ENCODE data around the gene LGR4.
"Not testable (repeated sequence)": the region's sequence is repeated elsewhere in the genome, so short reads cannot be mapped to it uniquely, and the experiment has no call there.

LGR4 gene

DNA sequence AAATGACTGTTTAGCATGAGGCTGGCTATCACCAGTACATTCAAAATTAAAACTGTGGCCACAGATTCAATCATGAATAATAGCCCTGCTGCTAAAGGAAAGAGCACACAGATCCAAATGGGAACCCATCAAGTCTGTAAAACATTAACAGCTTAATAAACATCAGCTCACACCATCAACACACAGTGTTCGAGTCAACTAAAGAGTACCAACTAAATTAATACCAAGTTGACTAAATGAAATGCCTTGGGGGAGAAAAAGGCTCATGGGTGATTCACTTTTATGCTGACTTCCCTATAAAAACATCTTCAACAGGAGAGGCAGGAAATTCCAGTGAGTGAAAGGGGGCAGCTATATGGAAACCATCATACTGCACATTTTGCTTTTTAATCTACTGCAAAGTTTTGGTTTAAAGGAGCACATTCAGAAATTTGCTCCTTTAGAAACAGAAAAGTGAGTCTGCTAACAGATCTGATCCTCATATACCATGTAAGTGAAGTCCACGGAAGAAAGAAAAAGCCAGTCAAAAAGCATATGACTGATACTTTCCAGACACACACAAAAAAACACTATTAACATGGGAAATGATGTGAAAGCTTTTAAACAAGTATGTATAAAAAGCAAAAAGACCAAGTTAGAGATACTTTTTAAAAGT, 16.3 kb downstream of the LGR4 start:
- FAIRE-seq = no peak

DNA sequence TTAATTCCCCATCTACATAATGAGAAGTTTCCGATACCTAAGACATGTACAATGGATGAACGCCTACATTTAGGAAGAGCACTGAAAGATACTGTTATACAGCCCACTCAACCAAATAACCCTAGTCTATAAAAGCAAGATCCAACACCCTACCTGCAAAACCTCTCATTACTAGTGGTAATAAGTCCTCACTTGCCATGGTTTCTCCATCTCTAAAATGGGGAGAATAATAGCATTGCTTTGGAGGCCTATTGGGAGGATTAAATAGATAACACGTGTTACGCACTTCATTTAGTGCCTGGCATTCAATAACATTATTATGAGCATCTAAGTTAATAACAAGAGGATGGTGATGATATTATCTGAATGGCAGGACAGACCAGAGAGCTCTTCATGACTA, 16.9 kb downstream of the LGR4 start:
- no peak for FAIRE-seq

DNA sequence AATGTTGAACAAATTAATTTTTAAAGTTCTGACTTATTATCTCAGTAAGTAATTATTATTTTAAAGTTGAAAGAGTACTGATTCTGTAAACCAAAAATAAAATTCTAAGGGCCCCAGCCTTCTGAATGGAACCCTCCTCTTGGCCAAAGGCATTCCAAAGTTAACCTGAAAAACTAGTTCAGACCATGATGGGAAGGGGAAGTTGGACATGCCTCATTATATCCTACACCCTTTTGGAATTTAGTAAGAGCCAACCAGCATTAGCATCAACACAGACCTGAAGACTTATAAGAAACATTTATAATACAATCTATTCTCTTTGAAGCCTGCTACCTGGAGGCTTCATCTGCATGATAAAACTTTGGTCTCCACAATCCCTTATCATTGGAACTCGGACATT, 18.9 kb downstream of the LGR4 start:
- no peak for FAIRE-seq

DNA sequence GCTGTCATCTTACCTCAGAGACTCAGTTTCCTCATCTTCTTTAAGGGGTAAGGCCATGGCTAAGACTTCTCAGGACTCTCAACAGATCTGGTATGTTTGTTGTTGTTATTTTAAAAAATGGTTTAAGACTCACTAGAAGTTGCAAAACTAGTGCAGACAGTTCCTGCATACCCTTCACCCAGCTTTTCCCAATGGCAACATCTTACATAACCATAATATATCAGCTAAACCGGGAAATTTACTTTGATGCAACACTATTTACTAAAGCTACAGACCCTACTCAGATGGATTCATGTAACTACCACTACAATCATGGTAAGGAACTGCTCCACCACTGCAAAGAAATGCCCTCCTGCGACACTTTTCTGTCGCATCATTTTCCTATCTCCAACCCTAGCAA, 20.4 kb downstream of the LGR4 start:
- FAIRE-seq = no peak

DNA sequence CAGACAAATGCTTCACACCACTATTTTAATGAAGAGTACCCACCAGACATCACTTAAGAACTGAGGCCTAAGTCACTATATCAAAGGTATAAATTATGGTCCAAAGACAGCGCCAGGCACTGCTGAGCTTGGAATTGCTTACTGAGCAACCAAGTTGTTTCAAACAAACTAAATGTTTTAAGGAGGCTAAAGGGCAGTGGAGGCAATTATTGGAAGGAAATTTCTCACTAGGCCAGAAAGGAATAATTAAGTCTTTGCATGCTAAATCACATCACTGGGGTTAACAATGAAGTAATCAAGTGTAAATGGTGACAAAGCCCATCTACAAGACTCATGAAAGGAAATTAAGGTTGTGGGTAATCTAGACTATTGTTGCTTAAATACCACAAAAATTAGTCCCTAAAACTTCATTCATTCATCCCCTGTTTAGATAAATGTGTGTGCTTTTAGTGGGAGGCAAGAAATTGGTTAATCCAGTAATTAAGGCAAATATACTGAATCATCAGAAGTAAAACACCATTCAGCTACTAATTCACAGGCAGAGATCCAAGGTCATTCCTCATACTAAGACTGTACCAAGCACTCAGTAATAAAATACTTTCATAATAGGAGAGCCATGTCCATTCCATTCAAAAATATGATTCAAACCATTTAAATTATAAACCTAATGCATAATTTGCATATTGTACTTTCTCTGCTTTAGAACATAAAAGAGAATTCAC, 21.2 kb downstream of the LGR4 start:
- no peak for FAIRE-seq

DNA sequence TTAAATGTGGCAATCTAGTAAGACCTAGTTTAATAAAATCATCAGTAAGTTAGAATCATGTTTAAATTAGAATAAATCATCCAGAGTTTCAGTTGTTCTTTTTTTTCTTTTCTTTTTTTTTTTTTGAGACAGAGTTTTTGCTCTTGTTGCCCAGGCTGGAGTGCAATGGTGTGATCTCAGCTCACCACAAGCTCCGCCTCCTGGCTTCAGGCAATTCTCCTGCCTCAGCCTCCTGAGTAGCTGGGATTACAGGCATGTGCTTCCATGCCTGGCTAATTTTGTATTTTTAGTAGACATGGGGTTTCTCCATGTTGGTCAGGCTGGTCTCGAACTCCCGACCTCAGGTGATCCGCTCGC, 24.4 kb downstream of the LGR4 start:
- FAIRE-seq = not testable (repeated sequence)

DNA sequence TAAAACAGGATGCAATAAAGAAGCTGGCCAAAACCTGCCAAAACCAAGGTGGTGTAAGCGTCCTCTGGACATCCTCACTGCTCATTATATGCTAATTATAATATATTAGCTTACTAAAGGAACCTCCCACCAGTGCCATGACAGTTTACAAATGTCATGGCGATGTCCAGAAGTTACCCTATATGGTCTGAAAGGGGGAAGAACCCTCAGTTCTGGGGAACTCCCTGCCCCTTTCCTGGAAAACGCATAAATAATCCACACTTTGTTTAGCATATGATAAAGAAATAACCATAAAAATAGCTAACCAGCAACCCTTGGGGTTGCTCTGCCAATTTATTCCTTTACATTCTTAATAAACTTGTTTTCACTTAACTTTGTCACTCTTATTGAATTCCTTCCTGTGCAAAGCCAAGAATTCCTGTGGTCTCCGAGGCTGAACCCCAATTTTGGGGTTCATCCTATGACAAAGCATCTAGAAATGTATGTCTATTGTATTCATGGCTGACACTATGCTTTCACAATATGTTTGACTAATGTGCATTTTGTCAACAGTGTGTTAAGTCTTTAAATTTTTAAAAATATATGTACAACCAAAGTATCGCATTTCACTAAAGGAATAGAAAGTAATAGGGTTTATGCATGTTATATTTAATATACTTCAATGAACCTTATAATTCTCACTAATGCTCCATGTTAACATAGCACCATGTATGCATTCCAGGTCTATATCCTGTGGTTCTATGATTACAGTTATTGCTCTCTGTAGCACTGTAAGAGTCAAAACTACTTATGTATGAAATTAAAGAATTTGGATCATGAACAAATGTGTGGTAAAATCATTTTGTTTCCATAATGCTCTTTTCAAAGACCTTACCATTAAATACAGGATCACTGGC, 25.1 kb downstream of the LGR4 start:
- FAIRE-seq = no peak

DNA sequence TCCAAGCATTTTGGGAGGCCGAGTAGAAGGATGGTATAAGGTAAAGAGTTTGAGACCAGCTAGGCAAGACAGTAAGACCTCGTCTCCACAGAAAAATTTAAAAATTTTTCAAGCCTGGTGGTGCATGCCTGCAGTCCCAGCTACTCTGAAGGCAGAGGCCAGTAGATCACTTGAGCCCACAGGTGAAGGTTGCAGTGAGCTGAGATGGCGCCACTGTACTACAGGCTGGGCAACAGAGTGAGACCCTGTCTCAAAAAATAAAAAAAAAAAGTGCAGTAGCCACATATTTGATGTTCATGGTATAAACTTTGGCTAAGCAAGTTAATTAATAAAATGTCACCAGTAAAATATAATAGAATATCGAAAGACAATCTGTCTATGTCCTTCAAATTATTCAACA, 27.0 kb downstream of the LGR4 start:
- FAIRE-seq = no peak

DNA sequence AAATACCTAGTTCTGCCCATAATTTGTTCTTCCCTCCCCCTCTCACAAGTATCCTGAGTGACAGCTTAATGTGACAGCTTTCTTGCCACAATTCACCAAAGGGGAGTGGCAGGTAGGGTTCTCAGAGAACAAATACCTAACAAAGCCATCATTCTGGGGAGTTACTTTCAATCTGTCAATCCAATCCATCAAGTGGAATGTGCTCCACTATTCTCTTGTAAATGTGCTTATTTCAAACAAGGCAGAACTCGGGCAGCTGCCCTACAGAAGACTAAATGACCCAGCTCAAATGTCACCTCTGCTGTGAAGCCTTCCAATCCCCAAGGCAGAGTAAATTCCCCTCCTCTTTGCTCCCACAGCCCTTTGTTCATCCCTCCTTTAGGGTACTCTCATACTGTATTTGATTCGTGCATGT, 27.8 kb downstream of the LGR4 start:
- FAIRE-seq = no peak

DNA sequence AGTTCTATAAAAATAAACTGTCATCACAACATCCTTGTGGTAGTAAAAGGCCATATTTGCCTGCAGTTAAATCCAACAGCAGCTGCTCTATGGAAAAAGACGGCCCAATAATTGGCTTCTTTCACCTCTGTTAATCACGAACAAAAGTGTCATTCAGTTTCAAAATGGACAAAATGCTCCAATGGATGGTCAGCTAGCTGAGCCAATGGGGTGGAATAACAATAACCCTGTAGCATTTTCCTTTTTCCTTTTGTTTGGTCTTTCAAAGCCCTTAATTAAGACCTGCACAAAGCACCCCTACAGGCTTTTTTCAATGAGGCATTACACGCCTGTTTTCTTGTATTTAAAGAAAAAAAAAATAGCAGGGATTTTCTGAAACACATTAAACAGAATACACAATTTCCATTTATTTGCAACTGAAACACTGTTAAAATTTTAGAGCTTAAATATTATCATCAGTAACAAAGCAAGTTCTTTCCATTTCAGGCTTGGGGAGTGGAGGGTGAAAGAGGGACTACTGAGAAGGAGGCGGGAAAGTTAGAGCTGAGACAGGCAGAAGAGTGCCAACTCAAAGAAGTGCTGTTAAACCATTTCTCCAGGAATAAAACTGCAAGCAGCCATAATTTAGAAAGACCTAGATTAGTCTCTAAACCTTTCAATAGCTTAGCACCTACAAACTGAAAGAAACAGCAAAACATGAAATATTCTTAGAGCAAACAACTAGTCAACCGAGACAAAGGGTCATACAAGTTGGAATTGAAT, 28.7 kb downstream of the LGR4 start:
- FAIRE-seq = no peak

DNA sequence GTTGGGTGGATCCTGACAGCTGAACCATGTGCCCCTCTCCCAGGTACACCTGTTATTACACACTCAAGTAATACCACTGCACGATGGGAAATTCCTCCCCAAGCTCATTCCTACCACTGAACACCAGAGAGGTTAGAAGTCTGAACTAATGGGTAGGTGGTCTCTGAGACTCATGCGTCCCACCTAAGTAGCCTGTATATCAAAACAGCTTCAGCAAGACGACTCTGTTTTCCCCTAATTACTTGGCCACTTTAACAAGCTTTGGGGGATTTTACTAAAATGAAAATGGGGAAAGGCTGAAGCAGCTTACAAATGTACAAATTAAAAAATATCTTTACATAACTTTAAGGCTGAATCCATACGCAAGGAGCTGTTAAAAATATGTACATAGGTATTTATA, 29.4 kb downstream of the LGR4 start:
- no peak for FAIRE-seq

DNA sequence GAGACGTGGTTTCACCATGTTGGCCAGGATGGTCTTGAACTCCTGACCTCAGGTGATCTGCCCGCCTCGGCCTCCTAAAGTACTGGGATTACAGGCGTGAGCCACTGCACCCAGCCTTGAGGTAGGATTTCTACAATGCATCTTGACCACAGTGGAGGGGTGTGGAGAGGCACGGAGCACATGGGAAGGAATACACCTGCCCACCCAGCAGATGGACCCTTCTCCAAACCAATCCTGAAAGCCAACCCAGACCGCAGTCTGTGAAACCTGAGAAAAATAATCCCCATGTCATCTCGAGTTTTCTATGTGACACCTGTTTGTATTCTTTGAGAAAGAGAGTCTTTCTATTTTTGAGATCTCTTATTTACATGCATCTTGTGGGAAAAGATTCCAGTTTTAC, 32.5 kb downstream of the LGR4 start:
- FAIRE-seq = no peak

DNA sequence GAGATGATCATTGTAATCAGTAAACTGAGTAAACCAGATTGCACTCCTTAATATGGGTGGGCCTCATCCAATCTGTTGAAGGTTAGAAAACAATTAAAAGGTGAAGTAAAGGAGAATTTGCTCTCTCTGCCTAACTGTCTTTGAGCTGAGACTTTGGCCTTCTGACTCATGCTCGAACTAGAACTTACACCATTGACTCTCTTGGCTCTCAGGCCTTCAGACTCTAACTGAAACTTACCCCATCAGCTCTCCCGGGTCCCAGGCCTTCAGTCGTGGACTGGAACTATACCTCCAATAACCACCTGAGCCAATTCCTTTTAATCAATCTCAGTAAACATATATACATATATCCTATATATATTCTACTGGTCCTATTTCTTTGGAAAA, 34.0 kb downstream of the LGR4 start:
- FAIRE-seq = no peak

DNA sequence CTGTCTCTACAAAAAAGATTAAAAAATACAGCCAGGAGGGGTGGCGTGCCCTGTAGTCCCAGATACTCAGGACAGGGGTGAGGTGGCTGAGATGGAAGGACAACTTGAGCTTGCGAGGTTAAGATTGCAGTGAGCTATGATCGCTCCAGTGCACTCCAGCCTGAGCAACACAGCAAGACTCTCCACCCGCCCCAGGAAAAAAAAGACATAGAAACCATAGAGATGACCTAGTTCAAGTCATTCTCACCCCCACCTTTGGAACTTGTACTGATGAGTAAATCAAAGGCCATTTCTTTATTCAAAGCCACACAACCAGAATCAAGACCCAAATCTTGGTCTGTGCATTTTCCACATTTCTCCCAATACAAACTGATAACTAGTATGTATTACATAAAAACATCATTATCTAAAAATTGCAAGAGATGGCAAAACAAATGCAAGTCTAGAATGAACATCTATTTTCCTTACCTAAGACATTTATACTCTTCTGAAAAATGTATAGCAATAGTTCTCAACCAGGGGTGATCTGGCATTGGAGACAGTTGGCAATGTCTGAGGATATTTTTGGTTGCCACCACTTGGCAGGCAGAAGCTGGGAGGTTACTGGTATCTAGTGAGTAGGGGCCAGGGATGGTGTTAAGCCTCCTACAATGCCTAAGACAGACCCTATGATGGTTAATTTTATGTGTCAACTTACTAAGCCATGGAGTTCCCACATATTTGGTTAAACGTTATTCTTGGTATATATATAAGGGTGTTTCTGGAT, 34.6 kb downstream of the LGR4 start:
- FAIRE-seq = no peak

DNA sequence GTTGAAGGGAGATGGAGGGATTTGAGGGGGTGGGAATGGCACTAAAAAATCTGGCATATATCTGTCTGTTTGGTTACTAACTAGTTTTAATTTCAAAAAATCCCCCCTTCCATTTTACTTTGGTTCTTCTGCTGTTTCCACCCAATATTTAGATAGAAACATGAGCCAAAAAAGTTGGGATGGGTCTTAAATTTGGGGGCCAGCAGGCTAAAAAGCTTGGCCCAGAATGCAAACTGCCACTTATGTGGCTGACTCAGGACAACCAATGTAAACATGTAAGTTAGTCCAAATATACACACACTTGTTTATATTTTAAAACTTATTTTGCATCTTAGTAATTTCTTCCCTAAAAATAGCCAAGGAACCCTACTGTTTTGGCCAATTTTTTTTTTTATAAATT, 35.7 kb downstream of the LGR4 start:
- FAIRE-seq = no peak

DNA sequence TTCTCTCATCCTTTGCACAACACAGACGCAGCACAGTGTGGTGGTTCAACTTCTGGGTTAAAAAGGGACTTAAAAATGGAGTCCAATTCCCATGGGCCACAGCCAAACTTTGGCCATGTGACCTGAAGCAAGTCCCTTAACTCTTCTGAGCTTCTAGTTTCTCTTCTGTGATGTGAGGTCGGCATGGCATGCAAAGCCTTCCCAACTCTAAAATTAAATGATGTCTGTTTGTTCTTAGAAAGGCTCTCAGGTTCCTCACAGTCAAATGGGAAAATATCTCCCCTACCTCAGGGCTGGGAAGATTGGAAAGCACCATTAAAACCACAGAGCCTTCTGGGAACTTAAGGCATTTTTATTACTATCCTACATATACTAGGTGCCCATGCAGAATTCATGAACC, 38.8 kb downstream of the LGR4 start:
- no peak for FAIRE-seq

DNA sequence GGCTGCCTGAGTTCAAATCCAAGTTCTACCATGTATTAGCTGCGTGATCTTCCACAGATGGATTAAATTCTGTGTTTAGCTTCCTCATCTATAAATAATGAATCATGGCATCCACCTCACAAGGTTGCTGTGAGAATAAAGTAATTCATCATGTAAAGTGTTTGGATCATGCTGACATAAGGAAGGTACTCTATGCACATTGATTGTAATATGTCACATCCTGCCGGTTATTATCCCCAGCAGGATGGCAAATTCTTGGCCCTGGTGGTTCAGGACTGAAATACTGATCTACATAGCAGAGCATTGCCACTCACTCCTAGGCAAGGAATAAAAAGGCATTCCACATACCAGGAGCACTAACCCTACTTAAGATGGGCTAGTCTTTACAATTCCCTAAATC, 40.8 kb downstream of the LGR4 start:
- FAIRE-seq = no peak

DNA sequence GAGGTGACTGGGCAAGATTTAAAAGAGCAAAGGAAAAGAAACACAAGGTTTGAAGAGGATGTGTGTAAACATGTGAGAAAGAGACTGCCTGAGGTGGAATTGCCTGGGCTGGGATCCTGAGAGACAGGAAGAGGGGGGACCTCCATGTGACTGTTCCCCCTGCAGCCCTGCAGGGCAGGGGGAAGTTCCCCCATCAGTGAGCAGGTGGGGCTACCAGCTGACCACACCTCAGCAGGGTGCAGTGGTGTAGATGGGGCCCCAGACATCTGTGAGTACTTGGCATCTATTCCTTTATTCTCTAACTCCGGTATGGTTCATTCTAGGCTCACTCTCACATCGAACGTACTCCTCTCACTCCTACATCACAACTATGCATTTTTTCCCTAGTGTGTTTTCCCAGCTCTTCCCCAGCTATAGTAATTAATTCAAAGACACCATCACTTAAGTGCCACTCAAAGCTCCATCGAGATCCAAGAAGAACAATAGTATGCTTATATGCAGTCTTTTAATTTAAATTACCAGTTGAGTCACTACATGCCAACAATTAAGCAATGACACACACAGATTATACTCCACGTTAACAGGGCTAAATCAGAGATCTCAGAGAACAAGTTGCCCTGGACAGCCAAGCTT, 42.7 kb downstream of the LGR4 start:
- no peak for FAIRE-seq

DNA sequence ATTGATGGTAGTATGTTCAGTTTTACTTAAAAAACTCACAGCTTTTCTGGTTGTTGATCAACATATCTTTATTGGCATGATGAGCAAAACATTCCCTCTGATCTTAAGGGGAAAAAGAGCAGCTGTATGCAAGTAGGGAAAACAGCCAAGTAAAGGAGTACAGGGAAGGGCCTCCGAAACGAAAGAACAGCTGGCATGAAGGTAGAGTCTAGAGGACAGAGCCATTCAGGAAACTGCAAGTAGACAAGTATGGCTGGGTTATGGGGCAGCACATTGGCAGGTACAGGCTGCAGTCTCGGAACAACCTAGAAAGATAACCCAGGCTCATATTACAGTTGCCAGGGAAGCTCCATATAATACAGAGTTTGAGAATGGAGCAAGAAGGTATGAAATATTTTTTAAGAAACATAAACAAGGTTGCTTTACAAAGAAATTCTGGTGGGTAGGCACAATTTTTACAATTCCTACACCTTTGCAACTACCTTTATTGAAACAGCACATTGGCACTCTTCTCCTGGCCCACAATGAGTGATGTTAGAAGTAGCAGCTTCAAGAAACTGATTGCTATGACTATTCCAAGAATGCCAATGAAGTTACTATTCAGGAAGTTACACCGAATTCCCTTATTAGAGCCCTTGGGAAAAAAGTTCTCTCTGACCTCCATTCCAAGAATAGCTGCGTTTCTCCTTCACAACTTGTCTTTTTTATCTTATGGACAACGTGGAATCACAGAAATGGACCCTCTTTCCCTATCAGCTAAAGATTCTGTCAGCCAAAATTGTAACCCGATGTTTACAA, 45.2 kb downstream of the LGR4 start:
- no peak for FAIRE-seq

DNA sequence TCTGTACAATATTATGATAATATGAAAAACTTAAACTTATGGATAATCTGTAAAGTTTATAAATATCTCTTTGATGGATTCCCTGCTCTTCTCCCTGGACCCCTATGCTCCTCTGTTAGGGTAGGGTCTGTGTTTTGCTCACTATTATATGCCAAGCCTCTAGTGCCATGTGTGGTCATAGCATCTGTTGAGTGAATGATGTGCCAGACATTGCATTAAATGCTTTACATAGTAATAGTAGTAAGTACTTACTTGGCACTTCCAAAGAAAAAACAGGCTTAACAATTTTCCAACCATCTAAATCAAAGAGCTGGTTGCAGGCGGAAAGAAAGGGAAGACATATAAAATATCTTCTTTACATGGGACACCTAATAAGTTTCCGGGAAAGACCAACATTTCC, 46.8 kb downstream of the LGR4 start:
- FAIRE-seq = no peak

DNA sequence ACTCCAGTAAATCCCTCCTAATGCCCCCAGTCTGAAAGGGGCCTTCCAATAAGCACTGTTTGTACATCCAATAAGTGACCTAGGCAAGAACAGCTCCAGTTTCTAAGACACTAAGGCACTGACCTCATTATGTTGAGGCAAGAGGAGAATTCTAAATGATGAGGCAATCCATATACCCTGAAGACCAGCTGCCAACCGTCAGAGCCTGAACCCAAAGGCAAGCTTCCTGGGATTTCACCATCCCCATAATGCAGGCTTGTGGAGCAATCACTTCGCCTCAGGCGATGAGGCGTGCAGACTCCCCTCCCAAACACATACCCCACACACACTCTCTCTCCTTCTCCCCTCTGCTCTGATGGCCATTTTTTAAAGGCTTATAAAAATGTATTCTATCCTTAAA, 49.5 kb downstream of the LGR4 start:
- no peak for FAIRE-seq
